ENCODE measurements around the gene ANKRD63. TPM values are rescaled to one million over a fixed set of nuclear protein-coding genes. Genes with fewer than 3 reads are reported as not detected.

The ANKRD63 gene
- total and polyA plus RNA-seq, 10 of the 15 experiments (the other 5 are each of a cell fraction or from before 2014, with no cell fraction given), result not detected

GRCh38 chr15:40259021-40259420 is 23.8 kb downstream of the ANKRD63 start:
- WGBS (ENCODE audit: insufficient coverage, insufficient replicate concordance, low lambda C conversion rate, missing lambda C conversion rate), result 54% methylated on average over 7 of the region's 7 CpGs
- ATAC-seq (no peak), FAIRE-seq (no peak), DNase-seq (ENCODE audit: low read depth, low spot score) (no peak)
- BruUV-seq (replicated peaks), result no TSS peak
- Histone ChIP-seq H3K4me2 (ENCODE audit: control insufficient read depth, insufficient read depth) (no peak overlapping the region), H3K4me3 (no peak overlapping the region), H3K79me2 (ENCODE audit: control insufficient read depth, insufficient read depth, low read length) (no peaks in the 10 kb centered on the region), H4K20me1 (ENCODE audit: control insufficient read depth, insufficient read depth) (no peaks in the 10 kb centered on the region), H3K36me3 (ENCODE audit: control insufficient read depth in 2 of 2, insufficient read depth in 2 of 2, low read length in 1 of 2) (no peaks in the 10 kb centered on the region), H3K27ac (ENCODE audit: control insufficient read depth, insufficient read depth) (no peak overlapping the region), H3K27me3 (replicated peaks in 1 of 2; ENCODE audit: control insufficient read depth in 2 of 2, insufficient read depth in 2 of 2, low read length in 1 of 2) (peaks cover 0 to 3% of the 10 kb centered on the region in 2 experiments; a peak in 1 of 4 replicates), H2AFZ (ENCODE audit: control insufficient read depth, low read depth, low read length) (no peak overlapping the region), H3K9me3 (replicated peaks; ENCODE audit: control insufficient read depth, insufficient read depth, low read length) (no peaks in the 10 kb centered on the region), H3K9ac (ENCODE audit: control insufficient read depth, insufficient read depth, low read length) (no peak overlapping the region), H3K4me1 (ENCODE audit: control insufficient read depth, insufficient read depth, low read length) (peaks cover 3% of the 10 kb centered on the region; the same call in 1 of the 2 replicates)
- SMC1A ChIA-PET (ENCODE audit: uncharacterized antibody, unreplicated experiment), result no interaction called here
- TF ChIP-seq GABPA (IDR thresholded peaks at IDR 0.05; ENCODE audit: low read depth) (no peak), STAT1 (conservative IDR thresholded peaks at IDR 0.05) (no peak), ZNF24 (IDR thresholded peaks at IDR 0.05) (no peak), RAD51 (IDR thresholded peaks at IDR 0.05) (no peak), KLF5 (IDR thresholded peaks at IDR 0.05; ENCODE audit: partially characterized antibody) (no peak), LARP7 (IDR thresholded peaks at IDR 0.05) (no peak), CHD2 (IDR thresholded peaks at IDR 0.05; ENCODE audit: borderline replicate concordance, low read depth, low read length) (no peak), SUPT20H (IDR thresholded peaks at IDR 0.05; ENCODE audit: borderline replicate concordance, control insufficient read depth, low read depth, low read length) (no peak), POLR2AphosphoS5 (IDR thresholded peaks at IDR 0.05; ENCODE audit: low read length) (no peak), MXI1 (IDR thresholded peaks at IDR 0.05; ENCODE audit: low read depth, low read length) (no peak)
- intact Hi-C loops (cut with micrococcal nuclease; ENCODE audit: unreplicated experiment), result no loop called here
- CTCF ChIA-PET, result interaction anchor here (1.0 to 2.9 kb wide), 3 partner anchors 15 to 79 kb away, joined by 3 to 11 read pairs (median 11); no protein-coding TSS in a partner anchor
- in situ Hi-C loops (cut with MboI), result no loop called here
- POLR2A ChIA-PET, result no interaction called here
- RAD21 ChIA-PET (ENCODE audit: unreplicated experiment), result interaction anchor here (0.9 kb wide), 1 partner anchor 42 kb away, joined by 3 read pairs; no protein-coding TSS in a partner anchor

Measured in GM12878 (cell line).